A172 (cell line): ENCODE results near the gene WDR27. TPM values are rescaled to one million over a fixed set of nuclear protein-coding genes. Genes with fewer than 3 reads are reported as not detected.
"Not testable (repeated sequence)": the region's sequence is repeated elsewhere in the genome, so short reads cannot be mapped to it uniquely, and the experiment has no call there.

Experiments
- DNase-seq: peaks from one replicate; pipeline ENCODE4 v3.0.0-alpha.2; 2015; ENCODE audit warnings: low spot score
- total RNA-seq: library from RNA; depleted of rRNA; stranded (reverse); fragments of >200 nt; shearing (Covaris generic); gene quantifications from 2 replicates; pipeline ENCODE4 v1.2.3, GENCODE V29; 2014

Gene WDR27
- total RNA-seq, 1 experiment from 2014 or later = 13.6 TPM

DNA sequence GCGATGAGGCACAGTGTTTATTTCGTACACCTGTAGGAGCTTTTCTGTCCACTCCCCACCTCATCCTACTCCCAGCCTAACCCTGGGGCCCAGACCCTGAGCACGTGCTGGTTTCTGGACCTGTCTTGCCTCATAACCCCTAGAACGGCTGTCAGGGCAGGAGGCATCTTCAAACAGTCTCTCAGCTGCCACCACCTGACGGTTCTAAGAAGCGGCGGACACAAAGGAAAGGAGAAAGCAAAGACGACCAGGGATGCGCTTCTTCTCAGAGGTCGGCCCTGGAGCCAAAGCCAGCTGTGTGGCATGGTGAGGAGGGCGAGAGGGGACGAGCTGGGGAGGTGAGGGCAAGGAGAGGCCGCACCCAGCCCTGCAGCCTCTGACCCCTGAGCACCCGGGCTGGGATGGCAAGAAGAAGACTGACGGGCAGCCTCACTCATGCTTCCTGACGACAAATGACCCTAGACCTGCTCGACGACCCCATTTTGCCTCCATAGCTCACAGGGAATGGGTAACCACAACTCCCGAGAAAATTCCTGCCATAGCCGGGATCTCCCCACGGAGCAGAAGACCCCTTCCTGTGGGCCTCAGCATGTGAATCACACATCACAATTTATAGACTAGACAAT is 62.1 kb downstream of the WDR27 start:
- no peak for DNase-seq

DNA sequence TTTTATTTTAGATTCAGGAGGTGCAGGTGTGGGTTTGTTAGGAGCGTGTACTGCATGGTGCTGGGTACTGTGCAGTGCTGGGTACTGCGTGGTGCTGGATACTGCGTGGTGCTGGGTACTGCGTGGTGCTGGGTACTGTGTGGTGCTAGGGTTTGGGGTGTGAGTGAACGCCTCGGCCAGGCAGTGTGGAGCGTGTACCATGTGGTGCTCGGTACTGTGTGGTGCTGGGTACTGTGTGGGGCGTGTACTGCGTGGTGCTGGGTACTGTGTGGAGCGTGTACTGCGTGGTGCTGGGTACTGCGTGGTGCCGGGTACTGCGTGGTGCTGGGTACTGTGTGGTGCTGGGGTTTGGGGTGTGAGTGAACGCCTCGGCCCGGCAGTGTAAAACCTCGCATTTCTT is 62.9 kb downstream of the WDR27 start:
- DNase-seq = no peak

DNA sequence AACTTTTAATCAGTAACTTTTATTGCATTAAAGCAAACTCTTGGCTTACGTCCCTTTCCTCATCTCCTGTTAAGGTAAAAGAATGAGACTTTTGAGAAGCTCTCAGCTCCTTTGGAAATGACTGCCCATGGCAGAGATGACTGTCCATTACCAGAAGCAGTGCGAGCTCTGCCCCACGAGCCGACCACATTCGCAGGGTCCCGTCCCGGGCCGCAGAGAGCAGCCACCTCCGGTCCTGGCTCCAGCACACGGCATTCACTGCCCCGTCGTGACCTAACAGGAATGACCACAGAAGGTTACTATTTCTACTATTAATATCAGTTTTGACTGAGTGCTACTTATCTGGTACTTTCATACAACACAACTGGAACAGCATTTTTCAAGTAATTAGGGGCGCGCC is 63.4 kb downstream of the WDR27 start:
- DNase-seq = no peak

DNA sequence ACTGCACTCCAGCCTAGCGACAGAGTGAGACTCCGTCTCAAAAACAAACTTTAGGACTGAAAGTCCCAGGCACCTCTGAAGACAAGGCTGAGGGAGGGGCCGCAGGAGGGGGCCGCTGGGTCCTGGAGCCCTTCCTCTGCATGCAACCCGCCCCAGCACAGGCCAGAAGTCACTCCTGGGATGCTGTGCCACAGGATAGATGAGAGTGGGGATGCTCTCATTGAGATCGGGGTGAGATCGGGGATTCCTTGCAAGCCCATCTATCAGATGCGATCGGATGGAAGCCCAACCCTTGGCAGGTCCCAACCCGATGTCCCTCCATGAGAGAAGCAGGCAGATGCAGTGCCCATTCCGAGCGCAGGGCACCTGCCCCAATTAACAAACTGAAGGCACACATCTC is 66.5 kb downstream of the WDR27 start:
- DNase-seq = no peak

DNA sequence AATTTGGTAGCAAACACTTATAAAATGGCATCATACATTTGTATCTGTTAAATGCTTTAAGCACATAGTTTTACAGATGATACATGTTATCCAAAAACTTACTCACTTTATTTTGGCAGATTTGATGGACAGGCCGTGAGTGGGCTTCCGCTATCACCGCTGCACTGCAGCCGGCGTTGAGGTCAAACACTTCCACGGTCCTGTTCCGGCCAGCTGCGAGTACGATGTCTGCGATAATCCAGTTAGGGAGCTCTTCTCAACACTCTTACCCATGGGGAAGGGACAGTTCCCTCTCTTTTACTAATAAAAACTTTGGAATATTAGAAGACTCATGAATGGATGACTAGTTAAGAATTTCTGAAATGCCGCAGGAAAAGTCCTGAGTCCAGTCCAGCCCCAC is 69.0 kb downstream of the WDR27 start:
- DNase-seq = no peak

DNA sequence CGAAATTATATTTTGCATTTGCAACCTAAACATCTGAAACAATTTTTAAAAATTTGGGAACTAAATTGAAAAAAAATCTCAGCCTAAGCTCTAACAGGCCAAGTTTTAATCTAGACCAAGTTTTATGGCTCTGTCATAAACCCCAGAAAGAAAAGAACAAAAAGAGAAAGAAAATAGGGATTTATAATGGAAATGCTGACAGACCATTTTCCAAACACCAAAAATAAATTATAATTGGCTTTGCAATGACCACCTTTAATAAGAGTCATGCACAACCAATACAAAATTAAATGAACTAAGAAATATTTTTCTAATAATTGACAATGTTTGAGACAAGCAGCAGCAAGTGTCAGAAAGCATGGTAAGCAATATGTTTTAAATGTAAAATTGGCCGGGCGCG is 72.6 kb downstream of the WDR27 start:
- DNase-seq = no peak

DNA sequence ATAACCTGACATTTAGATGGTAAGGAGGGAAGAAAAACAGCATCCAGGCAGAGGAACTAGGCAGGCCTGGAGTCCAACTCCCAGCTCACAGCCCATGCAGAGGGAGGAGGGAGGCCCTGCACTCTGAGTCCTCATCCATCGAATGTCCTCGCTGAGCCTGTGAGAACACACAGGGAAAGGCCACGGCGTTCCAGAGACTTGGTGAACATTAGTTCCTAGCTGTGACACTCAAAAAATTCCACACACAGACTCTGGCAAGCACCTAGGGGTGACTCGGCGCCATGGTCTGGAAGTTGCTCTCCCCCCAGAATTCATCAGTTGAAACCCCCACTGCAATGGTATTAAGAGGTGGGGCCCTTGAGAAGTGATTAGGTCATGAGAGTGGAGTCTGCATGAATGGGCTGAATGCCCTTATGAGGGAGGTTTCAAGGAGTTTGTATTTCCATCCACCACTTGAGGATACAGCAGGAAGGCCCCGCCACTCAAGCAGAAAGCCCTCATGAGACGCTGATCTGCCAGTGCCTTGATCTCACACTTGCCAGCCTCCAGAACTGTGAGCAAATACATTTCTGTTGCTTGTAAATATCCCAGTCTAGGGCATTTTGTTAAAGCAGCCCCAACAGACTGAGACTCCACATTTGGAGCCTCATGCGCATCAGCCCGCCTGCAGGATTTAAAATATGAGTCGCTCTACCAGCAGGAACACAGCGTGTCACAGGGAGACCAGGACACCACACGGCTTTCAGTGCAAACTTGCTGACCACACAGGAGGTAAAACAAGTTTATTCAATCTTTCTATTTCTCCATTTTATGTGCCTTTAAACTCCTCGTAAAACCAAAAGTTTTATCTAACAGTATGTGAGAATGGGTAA is 73.9 kb downstream of the WDR27 start:
- DNase-seq = no peak

DNA sequence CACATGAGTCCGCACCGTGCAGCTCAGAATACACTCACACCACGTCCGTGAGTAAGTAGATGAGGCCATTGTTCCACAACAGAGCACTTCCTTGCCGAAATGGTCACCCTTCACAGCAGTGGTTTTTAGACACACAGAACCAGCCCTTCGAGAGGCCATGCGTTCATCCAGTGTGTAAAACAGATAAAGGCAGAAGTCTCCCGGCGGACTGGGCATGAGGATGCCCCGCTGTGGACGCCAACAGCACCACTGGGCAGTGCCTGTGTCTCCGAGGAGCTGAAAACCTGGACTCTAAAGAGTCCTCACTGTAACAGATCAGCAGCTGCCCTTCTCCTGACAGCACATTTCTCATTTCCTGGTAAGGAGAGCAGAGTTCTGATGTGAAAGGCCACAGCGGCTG is 75.2 kb downstream of the WDR27 start:
- DNase-seq = no peak

DNA sequence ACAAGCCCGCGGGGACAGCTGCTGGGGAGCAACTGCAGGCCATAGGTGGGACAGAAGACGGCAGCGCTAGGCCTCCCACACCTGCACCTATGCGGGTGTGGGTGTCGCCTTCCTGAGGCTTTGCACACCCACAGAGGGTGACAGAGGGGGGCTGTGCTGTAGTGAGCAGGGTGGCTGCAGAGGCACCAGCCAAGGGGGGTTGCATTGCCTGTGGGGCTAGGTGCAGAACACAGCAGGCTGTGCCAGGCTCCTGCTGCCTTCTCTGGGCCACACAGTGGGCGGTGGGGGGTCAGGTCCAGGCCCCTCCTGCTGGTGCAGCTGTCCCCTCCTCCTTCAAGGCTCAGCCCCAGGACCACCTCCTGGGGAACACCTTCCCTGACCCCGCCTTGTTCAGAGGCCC is 75.7 kb downstream of the WDR27 start:
- DNase-seq = no peak

DNA sequence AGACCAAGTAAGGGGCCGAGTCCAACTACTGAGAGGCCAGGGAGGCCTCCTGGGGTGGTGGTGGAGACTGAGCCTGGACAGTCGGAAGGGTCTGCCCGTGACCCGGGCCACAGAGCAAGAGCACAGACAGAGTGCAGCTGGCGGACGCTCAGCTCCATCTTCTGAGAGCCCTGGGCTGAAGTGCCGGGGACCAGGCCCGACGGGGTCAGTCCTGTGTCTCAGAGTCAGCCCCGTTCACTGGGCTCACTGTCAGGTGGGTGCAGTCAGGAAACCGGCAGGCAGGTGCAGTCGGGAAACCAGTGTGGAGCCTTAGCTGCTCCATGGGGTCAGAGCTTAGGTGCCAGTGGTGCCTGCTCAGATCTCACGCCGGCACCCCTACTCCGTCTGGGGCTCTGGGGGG is 76.5 kb downstream of the WDR27 start:
- no peak for DNase-seq

DNA sequence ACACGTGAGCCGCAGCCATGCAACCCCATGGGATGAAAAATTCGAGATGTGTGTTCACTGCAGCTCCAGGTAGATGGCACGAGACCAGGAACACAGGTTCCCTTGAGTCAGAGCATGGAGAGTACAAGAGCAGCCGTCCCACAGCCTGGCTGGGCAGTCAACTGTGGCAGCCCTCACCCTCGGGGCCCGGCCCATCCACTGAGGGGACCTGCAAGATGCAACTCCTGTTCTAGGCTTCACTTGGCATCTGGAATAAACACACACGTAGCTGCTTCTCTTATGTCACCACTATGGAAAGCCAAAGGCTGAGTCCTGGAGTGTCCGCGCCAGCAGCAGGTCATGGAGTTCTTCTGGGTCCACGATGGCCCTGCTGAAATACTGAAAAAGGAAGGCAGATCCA is 77.0 kb downstream of the WDR27 start:
- DNase-seq = no peak

DNA sequence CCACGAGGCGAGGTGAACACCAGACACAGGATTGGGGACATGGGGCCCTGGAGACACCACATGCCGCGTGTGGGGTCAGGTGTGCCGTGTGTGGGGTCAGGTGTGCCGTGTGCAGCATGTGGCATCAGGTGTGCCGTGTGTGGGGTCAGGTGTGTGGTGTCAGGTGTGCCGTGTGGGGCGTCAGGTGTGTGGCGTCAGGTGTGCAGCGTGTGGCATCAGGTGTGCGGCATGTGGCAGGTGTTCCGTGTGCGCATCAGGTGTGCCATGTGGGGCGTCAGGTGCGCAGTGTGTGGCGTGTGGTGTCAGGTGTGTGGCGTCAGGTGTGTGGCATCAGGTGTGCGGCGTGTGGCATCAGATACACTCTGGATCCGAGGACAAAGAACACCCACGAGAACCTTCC is 77.9 kb downstream of the WDR27 start:
- no peak for DNase-seq

DNA sequence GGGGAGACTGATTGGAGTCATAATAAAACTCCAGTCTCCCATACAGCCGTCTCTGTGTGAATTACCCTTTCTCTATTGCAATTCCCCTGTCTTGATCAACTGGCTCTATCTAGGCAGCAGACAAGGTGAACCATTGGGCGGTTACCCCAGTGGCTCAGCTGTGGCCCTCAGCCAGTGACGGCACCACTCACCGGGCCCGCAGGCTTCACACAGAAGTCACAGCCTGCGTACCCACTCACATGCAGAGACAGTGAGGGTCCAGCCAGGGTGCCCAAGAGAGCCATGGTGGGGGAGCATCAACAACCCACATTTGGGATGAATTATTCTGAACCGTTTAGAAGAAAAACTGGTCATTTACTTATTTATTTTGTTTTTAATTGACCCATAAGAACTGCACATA is 78.5 kb downstream of the WDR27 start:
- no peak for DNase-seq

DNA sequence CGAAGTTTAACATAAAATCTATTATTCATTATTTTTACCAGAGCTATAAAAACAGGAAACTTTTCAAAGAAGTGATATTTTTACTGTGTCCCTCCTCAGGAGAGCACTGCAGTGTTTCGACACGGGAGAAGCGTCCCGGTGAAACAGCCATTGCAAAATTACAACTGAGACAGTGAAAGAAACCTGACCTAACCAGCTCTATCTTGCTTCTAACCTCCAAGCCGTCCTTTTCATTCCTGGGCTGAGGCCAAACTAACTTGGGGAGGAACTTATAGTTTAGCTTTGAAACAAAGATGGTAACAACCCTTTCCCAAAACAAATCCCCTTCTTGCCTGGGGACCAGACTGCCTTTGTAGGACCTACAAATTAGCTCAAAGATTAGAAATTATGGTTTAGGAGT is 79.2 kb downstream of the WDR27 start:
- no peak for DNase-seq

DNA sequence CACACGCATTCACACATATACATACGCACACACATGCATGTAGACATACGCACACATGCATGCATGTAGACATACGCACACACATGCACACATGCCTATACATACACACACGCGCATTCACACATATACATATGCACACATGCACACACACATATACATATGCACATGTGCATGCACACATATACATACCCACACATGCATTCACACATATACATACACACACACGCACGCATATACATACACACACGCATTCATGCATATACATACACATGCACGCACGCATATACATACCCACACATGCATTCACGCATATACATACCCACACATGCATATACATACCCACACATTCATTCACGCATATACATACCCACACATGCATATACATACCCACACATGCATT is 80.5 kb downstream of the WDR27 start:
- DNase-seq = no peak

DNA sequence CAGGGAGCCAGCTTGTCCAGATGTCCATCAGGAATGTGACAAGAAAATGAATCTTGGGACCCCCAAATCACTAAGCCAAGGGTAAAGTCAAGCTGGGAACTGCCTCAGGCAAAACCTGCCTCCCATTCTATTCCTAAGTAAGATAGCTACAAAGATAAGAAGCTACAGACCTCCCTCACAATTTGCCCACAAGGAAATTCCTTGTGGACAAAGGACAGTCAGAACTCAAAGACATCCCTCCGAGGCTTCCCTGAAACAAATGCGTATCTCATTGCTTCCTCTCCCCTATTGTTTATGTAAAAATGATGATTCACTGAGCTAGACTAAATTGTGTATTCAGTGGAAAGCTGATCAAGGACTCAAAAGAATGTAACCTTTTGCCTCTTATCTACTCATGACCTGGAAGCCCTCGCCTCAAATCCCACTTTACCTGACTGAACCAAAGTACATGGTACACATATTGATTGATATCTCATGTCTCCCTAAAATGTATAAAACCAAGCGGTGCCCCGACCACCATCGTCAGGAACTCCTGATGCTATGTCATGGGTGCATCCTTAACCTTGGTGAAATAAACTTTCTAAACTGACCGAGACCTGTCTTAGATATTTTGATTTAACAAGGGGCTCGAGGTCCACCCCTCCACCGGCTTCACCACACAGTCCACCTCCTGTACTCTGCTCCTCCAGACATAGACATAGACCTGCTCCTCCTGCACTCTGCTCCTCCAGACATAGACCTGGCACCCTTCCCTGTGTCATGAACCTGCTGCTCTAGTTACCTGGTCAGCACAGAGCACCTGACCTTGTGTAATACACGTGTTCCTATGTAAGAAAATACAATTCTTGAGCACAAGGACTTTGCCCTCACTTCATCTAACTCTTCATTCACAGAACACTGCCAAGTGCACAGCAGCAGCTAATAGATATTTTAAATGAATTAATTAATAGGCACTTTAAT is 81.4 kb downstream of the WDR27 start:
- DNase-seq = peak; percentile 52

DNA sequence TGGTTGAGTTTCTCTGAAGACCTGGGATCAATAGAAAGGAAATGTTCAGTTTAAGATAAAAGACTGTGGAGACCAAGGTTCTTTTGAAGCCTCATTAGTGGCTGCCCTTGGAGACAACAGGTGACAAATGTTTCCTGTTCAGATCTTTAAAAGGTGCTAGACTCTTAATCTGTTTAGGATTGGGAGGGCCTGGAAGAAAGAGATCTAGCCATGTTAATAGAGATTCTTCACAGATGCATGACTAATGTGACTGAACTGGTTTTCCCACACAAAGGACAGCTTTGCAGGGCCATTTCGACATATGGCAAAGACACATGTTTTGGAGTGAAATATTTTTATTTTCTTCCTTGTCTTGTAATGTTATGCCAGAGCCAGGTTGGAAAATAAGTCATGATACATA is 82.2 kb downstream of the WDR27 start:
- peak; percentile 2 for DNase-seq

DNA sequence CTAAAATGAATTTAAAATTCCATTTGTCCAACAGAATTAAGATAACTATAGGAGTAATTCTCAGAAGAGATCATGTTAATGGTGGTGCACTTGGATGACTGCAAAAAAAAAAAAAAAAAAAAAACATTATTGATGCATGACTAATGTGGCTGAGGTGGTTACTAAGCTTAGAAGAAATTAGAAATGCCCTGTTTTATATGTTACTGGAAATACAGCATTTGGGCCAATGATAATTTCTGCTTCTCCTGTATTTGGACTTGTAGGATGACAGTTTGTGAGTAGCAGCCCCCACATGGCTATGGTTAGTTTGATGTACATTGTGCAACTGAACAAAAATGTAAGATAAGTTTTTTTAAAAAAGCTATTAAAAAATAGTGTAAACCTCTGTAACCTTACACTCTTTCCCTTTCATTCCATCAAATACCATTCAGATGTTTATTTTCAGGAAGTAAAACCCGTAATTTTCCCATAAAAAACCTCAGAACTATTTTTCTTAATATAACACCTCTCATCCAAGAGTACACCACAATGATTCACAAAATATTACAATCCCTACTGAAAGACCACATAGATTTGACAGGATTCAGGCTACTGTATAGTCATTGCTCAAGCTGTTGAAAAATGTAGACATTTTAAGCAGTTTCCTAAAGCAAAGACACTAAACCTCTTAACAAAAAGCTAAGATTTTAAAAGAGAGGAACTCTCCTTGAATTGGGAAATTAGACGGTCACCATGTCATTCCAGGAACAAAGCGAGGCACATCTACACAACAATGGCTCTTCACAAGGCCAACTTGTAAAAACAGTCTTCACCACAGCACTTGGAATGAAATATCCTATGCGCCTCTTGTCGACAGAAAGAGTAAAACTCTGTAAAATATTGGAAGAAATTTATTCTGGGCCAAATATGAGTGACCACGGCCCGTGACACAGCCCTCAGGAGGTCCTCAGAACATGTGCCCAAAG is 83.0 kb downstream of the WDR27 start:
- DNase-seq = peak; percentile 48

DNA sequence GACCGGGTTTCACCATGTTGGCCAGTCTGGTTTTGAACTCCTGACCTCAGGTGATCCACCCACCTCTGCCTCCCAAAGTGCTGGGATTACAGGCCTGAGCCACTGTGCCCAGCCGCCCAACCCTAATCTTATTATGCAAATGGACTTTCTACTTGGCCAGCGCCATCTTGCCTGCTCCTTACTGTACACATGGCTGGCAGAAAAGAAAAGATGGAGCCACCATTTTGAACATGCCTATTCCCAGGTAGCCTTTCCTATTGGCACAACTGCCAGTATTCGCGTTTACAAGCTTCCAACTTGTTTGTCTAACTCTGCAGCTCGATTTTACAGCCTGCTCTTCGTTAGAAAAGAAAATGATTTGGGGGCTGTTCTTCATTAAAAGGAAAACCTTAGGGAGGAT is 84.3 kb downstream of the WDR27 start:
- DNase-seq = no peak

DNA sequence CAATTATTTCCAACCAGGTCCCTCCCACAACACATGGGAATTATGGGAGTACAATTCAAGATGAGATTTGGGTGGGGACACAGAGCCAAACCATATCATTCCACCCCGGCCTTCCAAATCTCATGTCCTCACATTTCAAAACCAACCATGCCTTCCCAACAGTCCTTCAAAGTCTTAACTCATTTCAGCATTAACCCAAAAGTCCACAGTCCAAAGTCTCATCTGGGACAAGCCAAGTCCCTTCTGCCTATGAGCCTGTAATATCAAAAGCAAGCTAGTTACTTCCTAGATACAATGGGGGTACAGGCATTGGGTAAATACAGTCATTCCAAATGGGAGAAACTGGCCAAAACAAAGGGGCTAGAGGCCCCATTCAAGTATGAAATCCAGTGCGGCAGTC is 93.2 kb downstream of the WDR27 start:
- not testable (repeated sequence) for DNase-seq

DNA sequence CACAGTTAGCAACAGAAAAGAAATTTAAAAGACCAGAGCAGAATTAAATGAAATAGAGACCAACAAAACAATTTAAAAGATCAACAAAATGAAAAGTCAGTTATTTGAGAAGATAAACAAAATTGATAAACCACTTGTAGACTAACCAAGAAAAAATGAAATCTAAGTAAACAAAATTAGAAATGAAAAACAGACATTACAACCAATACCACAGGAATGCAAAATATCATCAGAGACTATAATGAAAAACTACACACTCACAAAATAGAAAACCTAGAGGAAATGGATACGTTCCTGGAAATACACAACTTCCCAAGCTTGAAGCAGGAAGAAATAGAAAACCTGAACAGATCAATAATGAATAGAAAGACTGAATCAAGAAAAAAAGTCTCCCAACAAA is 97.8 kb downstream of the WDR27 start:
- no peak for DNase-seq
